Lower leg skin (tissue), 3 donors: ENCODE results near the gene LDHA.

Source experiments
- CTCF ChIP-seq, 3 donors: fragments of 450-650 bp; IDR thresholded peaks; one replicate each; pipeline ENCODE4 v1.5.1; 2016; ENCODE audit warnings: antibody characterized with exemption in 3 of 3, mild to moderate bottlenecking in 3 of 3, moderate library complexity in 2 of 3
- POLR2A ChIP-seq, 2 donors: fragments of 450-650 bp; IDR thresholded peaks; one replicate each; pipeline ENCODE4 v1.6.1; 2016 to 2017; ENCODE audit warnings: antibody characterized with exemption in 2 of 2, mild to moderate bottlenecking in 1 of 2, moderate library complexity in 1 of 2

GRCh38 chr11:18449251-18449650 is 54.9 kb downstream of the LDHA start:
- no peak for TF ChIP-seq CTCF (IDR thresholded peaks at IDR 0.05)
- no peak for TF ChIP-seq POLR2A (IDR thresholded peaks at IDR 0.05)
